Measurements from ENCODE around the gene POC1A.

GRCh38 chr3:52188556-52188955 lies 34.3 kb upstream of the POC1A start:
- TF ChIP-seq CTCF (conservative IDR thresholded peaks at IDR 0.05): no peak
- TF ChIP-seq ZFX (IDR thresholded peaks at IDR 0.05): no peak

Data from C4-2B (cell line).